Activated gamma-delta T cell treated with Interleukin-2 at 50 U/mL for 16 hours (primary cell): ENCODE measurements around the gene RIF1.

Source experiments
- DNase-seq: peaks from one replicate; pipeline ENCODE4 v3.0.0-alpha.2; 2020

Gene RIF1

GRCh38 chr2:151526572-151527090 lies 116.9 kb downstream of the RIF1 start:
- DNase-seq, result no peak
